K562 (cell line): ENCODE data around the gene SLC35D3. TPM values are rescaled to one million over a fixed set of nuclear protein-coding genes. Genes with fewer than 3 reads are reported as not detected.

ENCODE experiments used
- ATAC-seq: fragments of 200-7000 bp; cut with Tn5 transposase; 3 replicates; pipeline ENCODE4 v1.9.1; 2020; ENCODE audit warnings: moderate library complexity
- BruUV-seq: library from RNA; stranded (reverse); fragments of 400-500 nt; replicated peaks from 2 replicates; lab custom pipeline; 2021; lab: Mats Ljungman, UMichigan
- CTCF ChIA-PET: fragments of 300-600 bp; formaldehyde crosslinking; extraction: SDS; loops from one replicate; lab custom pipeline; 2021; ENCODE audit warnings: low intra/inter-chr PET ratio; lab: Yijun Ruan, JAX
- POLR2A ChIA-PET: fragments of 300-600, 350-650 bp; sonication (Branson Sonifier 250); formaldehyde crosslinking; extraction: SDS; loops from one replicate; lab custom pipeline; 2021; ENCODE audit warnings: antibody characterized with exemption, inconsistent platforms; lab: Yijun Ruan, JAX
- DNase-seq, 4 experiments: peaks; one replicate each; pipeline versions ENCODE4 v3.0.0 to v3.0.0-alpha.2; 2011 to 2018; ENCODE audit warnings: low spot score in 3 of 4, mixed read lengths in 3 of 4; ENCODE audit errors: extremely low read depth in 1 of 4
- FAIRE-seq: peaks from 2 replicates; lab custom pipeline; 2011; peaks lifted over from hg19 to GRCh38; lab: Jason Lieb, UNC
- H2AFZ ChIP-seq: 2 replicates; pipeline ENCODE4 v1.6.0; 2011; ENCODE audit warnings: low read depth, low read length, control low read depth, inconsistent platforms
- H3K27ac ChIP-seq: fragments of 200-600 bp; 3 replicates; pipeline ENCODE4 v1.8.0; 2011; ENCODE audit warnings: low read depth, mild to moderate bottlenecking, control low read depth, inconsistent platforms, low read length, moderate library complexity, mixed read lengths; ENCODE audit errors: extremely low read depth
- H3K27me3 ChIP-seq, 2 experiments: fragments of 300-600 bp in 1 of 2; 2 replicates in 1 of 2; 3 replicates in 1 of 2; pipeline versions ENCODE4 v1.6.0 to v1.8.0; 2011; ENCODE audit warnings: inconsistent platforms in 2 of 2, low read length in 2 of 2, mild to moderate bottlenecking in 1 of 2, mixed read lengths in 1 of 2, moderate library complexity in 1 of 2; ENCODE audit not compliant: control insufficient read depth in 2 of 2, insufficient read depth in 2 of 2
- H3K36me3 ChIP-seq: fragments of 300-600 bp; 3 replicates; pipeline ENCODE4 v1.8.0; 2011; ENCODE audit warnings: mild to moderate bottlenecking, low read length, inconsistent platforms; ENCODE audit not compliant: control insufficient read depth, insufficient read depth
- H3K4me1 ChIP-seq, 2 experiments: fragments of 200-600 bp in 1 of 2; replicated peaks in 1 of 2; 2 replicates in 1 of 2; 3 replicates in 1 of 2; pipeline versions ENCODE4 v1.5.1 to v1.8.0; 2011; ENCODE audit warnings: inconsistent platforms in 2 of 2, low read length in 2 of 2, mild to moderate bottlenecking in 1 of 2, mixed read lengths in 1 of 2, moderate library complexity in 1 of 2; ENCODE audit not compliant: control insufficient read depth in 2 of 2, insufficient read depth in 2 of 2
- H3K4me2 ChIP-seq: 2 replicates; pipeline ENCODE4 v1.6.1; 2011; ENCODE audit warnings: low read length, control low read depth, inconsistent platforms, mixed read lengths; ENCODE audit not compliant: insufficient read depth
- H3K4me3 ChIP-seq: fragments of 200-600 bp; sonication (generic), shearing (Covaris generic); 2 replicates; pipeline ENCODE4 v1.5.1; 2016; ENCODE audit warnings: control low read depth, inconsistent platforms
- H3K79me2 ChIP-seq: fragments of 200-600 bp; 3 replicates; pipeline ENCODE4 v1.8.0; 2011; ENCODE audit warnings: low read length, inconsistent platforms; ENCODE audit not compliant: control insufficient read depth, insufficient read depth
- H3K9ac ChIP-seq, 2 experiments: 2 replicates each; pipeline versions ENCODE4 v1.6.0 to v1.6.1; 2011; ENCODE audit warnings: low read depth in 2 of 2, low read length in 2 of 2, control low read depth in 1 of 2, inconsistent platforms in 1 of 2, mild to moderate bottlenecking in 1 of 2, mixed read lengths in 1 of 2; ENCODE audit not compliant: insufficient read depth in 1 of 2
- H3K9me1 ChIP-seq: one replicate; pipeline ENCODE4 v1.6.0; 2011; ENCODE audit warnings: inconsistent platforms, mild to moderate bottlenecking, low read length, moderate library complexity; ENCODE audit not compliant: control insufficient read depth, insufficient read depth
- H3K9me3 ChIP-seq: replicated peaks from 2 replicates; pipeline ENCODE4 v1.5.1; 2011; ENCODE audit warnings: low read depth, low read length, inconsistent platforms; ENCODE audit not compliant: control insufficient read depth, insufficient read depth
- H4K20me1 ChIP-seq: replicated peaks from 2 replicates; pipeline ENCODE4 v1.6.1; 2011; ENCODE audit warnings: low read length, inconsistent platforms, mixed read lengths; ENCODE audit not compliant: control insufficient read depth, insufficient read depth
- AFF1 ChIP-seq, 2 experiments: fragments of 450-650 bp; IDR thresholded peaks; 2 replicates each; pipeline ENCODE4 v1.6.1; 2018; ENCODE audit warnings: mild to moderate bottlenecking in 2 of 2, low read depth in 1 of 2; ENCODE audit not compliant: partially characterized antibody in 2 of 2
- CEBPG ChIP-seq, 3 experiments: fragments of 200-800 bp in 1 of 3; sonication (Bioruptor generic) in 1 of 3; sonication (generic) in 1 of 3; formaldehyde crosslinking in 1 of 3; IDR thresholded peaks in 2 of 3; conservative IDR thresholded peaks in 1 of 3; 2 replicates each; pipeline versions ENCODE4 v1.6.1 to v1.8.0; 2016 to 2022; ENCODE audit warnings: missing compliant biosample characterization in 2 of 3, missing genetic modification characterization in 2 of 3, mild to moderate bottlenecking in 1 of 3, missing genetic modification reagents in 1 of 3
- CTCF ChIP-seq, 3 experiments: IDR thresholded peaks in 2 of 3; conservative IDR thresholded peaks in 1 of 3; 2 replicates each; pipeline ENCODE4 v1.5.1; 2011 to 2012; ENCODE audit warnings: low read length in 3 of 3, mild to moderate bottlenecking in 3 of 3, control low read depth in 2 of 3, improper control_type of control experiment in 1 of 3, inconsistent platforms in 1 of 3, low read depth in 1 of 3, mixed read lengths in 1 of 3, moderate library complexity in 1 of 3; ENCODE audit not compliant: insufficient read depth in 2 of 3
- ESRRB ChIP-seq: fragments of 250-450 bp; sonication (Bioruptor Pico); IDR thresholded peaks from 2 replicates; pipeline ENCODE4 v1.5.0; 2020; ENCODE audit warnings: mild to moderate bottlenecking, moderate library complexity, borderline replicate concordance
- FOSL1 ChIP-seq: fragments of 200-800 bp; sonication (Bioruptor generic); conservative IDR thresholded peaks from 2 replicates; pipeline ENCODE4 v1.6.1; 2016; ENCODE audit warnings: missing genetic modification characterization, missing compliant biosample characterization
- HNRNPLL ChIP-seq: fragments of 200-400 bp; formaldehyde crosslinking; IDR thresholded peaks from 2 replicates; pipeline ENCODE4 v1.6.1; 2017; ENCODE audit warnings: low read length, low read depth, mild to moderate bottlenecking; ENCODE audit not compliant: poor library complexity, severe bottlenecking
- KAT7 ChIP-seq: sonication (generic); formaldehyde crosslinking; IDR thresholded peaks from 2 replicates; pipeline ENCODE4 v1.8.0; 2022; ENCODE audit warnings: missing genetic modification reagents, mild to moderate bottlenecking, borderline replicate concordance
- NFIX ChIP-seq: fragments of 250-450 bp; sonication (Bioruptor Pico); IDR thresholded peaks from 2 replicates; pipeline ENCODE4 v1.4.0; 2020; ENCODE audit warnings: low read depth, mild to moderate bottlenecking, moderate library complexity
- NUFIP1 ChIP-seq: fragments of 450-650 bp; IDR thresholded peaks from 2 replicates; pipeline ENCODE4 v1.6.1; 2018; ENCODE audit not compliant: partially characterized antibody
- RNF2 ChIP-seq: sonication (generic); IDR thresholded peaks from 2 replicates; pipeline ENCODE4 v1.6.1; 2016
- SMARCE1 ChIP-seq: fragments of 450-650 bp; IDR thresholded peaks from 2 replicates; pipeline ENCODE4 v1.7.1; 2016; ENCODE audit warnings: mild to moderate bottlenecking
- TCF15 ChIP-seq: fragments of 250-450 bp; sonication (Bioruptor Pico); IDR thresholded peaks from 2 replicates; pipeline ENCODE4 v1.8.0; 2022; ENCODE audit warnings: moderate library complexity, mild to moderate bottlenecking, inconsistent platforms
- ZFPM2 ChIP-seq: fragments of 250-450 bp; sonication (Bioruptor Pico); IDR thresholded peaks from 2 replicates; pipeline ENCODE4 v1.5.1; 2022; ENCODE audit warnings: mild to moderate bottlenecking
- ZNF197 ChIP-seq: fragments of 200-800 bp; sonication (Bioruptor generic); IDR thresholded peaks from 2 replicates; pipeline ENCODE4 v1.6.1; 2016; ENCODE audit warnings: low read depth, missing genetic modification characterization, missing compliant biosample characterization
- ZNF695 ChIP-seq: fragments of 450-650 bp; formaldehyde crosslinking; IDR thresholded peaks from 2 replicates; pipeline ENCODE4 v1.4.0; 2020; ENCODE audit warnings: mild to moderate bottlenecking, moderate library complexity
- WGBS: fragments of 100-300 bp; shearing (Covaris generic); methylation state at CpG from one replicate; pipeline ENCODE4 v1.1.6; 2016; ENCODE audit warnings: low coverage, mixed read lengths; ENCODE audit not compliant: insufficient coverage; ENCODE audit errors: missing lambda C conversion rate; 5-methylcytosine and 5-hydroxymethylcytosine counted together
- in situ Hi-C: fragments of 300-500 bp; cut with MboI; formaldehyde crosslinking; loops from 4 replicates; pipeline ENCODE4 v1.15.0; 2018; ENCODE audit warnings: inconsistent platforms, mixed read lengths
- intact Hi-C: fragments of 100-400 bp; cut with micrococcal nuclease; formaldehyde crosslinking; loops from 2 replicates; pipeline ENCODE4 v1.14.2; 2022
- polyA plus RNA-seq, 8 experiments: library from polyadenylated mRNA; depleted of rRNA in 4 of 8; stranded (reverse) in 5 of 8; unstranded in 3 of 8; fragments of >200 nt; fragmentation: Nextera tagmentation in 2 of 8; fragmentation: Illumina TruSeq in 1 of 8; extraction: Ambion mirVana in 2 of 8; extraction: Trizol in 1 of 8; gene quantifications; 2 replicates each; pipeline versions ENCODE4 v1.2.1 to v1.2.3, GENCODE V29; 2011 to 2014; ENCODE audit warnings: inconsistent platforms in 1 of 8, missing spikeins in 1 of 8
- total RNA-seq, 7 experiments: library from RNA; depleted of rRNA in 6 of 7; stranded (reverse); fragments of >200 nt in 6 of 7; fragmentation: Illumina TruSeq in 2 of 7; extraction: Trizol in 2 of 7; gene quantifications; 2 replicates each; pipeline versions ENCODE4 v1.2.1 to v1.2.3, GENCODE V29; 2011 to 2021; ENCODE audit warnings: low replicate concordance in 1 of 7

Gene SLC35D3
- total and polyA plus RNA-seq, 9 of the 15 experiments (the other 6 are each of a cell fraction or from before 2014, with no cell fraction given): not detected

- TF ChIP-seq ESRRB (CRISPR knock-in tag) (no peak), FOSL1 (tag) (no peak), HNRNPLL (no peak), SMARCE1 (no peak)
- TF ChIP-seq, all 486 proteins: peak for 0
Measured at GRCh38 chr6:136918706-136919105, 3.4 kb upstream of the SLC35D3 start (continued).

DNA sequence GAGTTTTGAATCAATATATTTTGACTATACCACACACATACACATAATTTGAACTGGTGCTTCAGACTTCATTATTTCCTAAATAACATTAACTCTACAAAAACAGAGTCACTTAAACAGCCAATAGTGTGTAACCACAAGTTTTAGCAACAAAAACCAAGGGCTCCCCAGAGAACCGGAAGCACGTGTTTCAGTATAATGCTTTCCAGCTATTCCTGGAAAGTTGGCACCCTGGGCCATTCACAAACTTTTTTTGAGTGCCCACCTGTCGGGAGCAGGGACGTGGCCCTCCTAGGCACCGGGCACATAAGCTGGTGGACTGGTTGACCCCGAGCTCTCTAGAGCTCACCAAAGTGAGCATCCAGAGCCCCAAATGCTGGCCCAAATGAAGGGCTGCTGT, 1.9 kb upstream of the SLC35D3 start:
- Histone ChIP-seq H3K9ac (no peak overlapping the region), H2AFZ (no peak overlapping the region), H3K27me3 (peaks cover 7 to 39% of the 10 kb centered on the region in 2 experiments; a peak in 3 of 5 replicates), H4K20me1 (no peaks in the 10 kb centered on the region), H3K9me3 (no peaks in the 10 kb centered on the region), H3K36me3 (no peaks in the 10 kb centered on the region), H3K9me1 (no peaks in the 10 kb centered on the region), H3K4me3 (no peak overlapping the region), H3K27ac (no peak overlapping the region), H3K4me2 (no peak overlapping the region), H3K4me1 (peaks cover 0 to 31% of the 10 kb centered on the region in 2 experiments; a peak in 2 of 5 replicates), H3K79me2 (no peaks in the 10 kb centered on the region)
- DNase-seq (no peak), FAIRE-seq (peak; percentile 19), ATAC-seq (no peak)
- intact Hi-C loops: loop anchor here (10.0 kb wide), 2 partner anchors 335 to 365 kb away; partner anchors contain the start of gene MAP7
- ChIA-PET POLR2A (no interaction called here), CTCF (no interaction called here)
- no peak for TF ChIP-seq ZNF197 (CRISPR knock-in tag)
- TF ChIP-seq TCF15 (CRISPR knock-in tag): no peak
- TF ChIP-seq ZFPM2 (CRISPR knock-in tag): no peak
- no peak for TF ChIP-seq CTCF (IDR thresholded peaks at IDR 0.05 in 2 of 3, conservative IDR thresholded peaks at IDR 0.05 in 1 of 3; ENCODE audit: insufficient read depth in 2 of 3, low read depth in 1 of 3, low read length in 3 of 3)
- no peak for TF ChIP-seq RNF2
- TF ChIP-seq FOSL1 (tag): no peak
- TF ChIP-seq AFF1 (IDR thresholded peaks at IDR 0.05; ENCODE audit: low read depth in 1 of 2, partially characterized antibody in 2 of 2): no peak
- no peak for TF ChIP-seq NFIX (CRISPR knock-in tag)
- TF ChIP-seq KAT7 (CRISPR knock-in tag): no peak
- no peak for TF ChIP-seq ZNF695 (CRISPR knock-in tag)
- no peak for TF ChIP-seq CEBPG (CRISPR knock-in tag; IDR thresholded peaks at IDR 0.05)
- TF ChIP-seq CEBPG (tag; conservative IDR thresholded peaks at IDR 0.05 in 1 of 2, IDR thresholded peaks at IDR 0.05 in 1 of 2): no peak
- TF ChIP-seq NUFIP1: no peak
- WGBS: 21% methylated on average over 6 of the region's 6 CpGs
- in situ Hi-C loops: no loop called here
- BruUV-seq: no TSS peak
